Activated T-helper 1 cell treated with anti-CD3 and anti-CD28 coated beads, Interleukin-12 subunit alpha, Interleukin-12 subunit beta, Interleukin-2, Interleukin-4 antibody, amounts not matched to agents 30 ng/mL and 10 ng/mL and 1 ng/mL, durations not matched to agents 14 hours and 24 hours and 36 hours (primary cell): ENCODE measurements around the gene IRF8. TPM values are rescaled to one million over a fixed set of nuclear protein-coding genes. Genes with fewer than 3 reads are reported as not detected.

Source experiments
- DNase-seq: peaks from one replicate; pipeline ENCODE4 v3.0.0; 2021; ENCODE audit warnings: low spot score
- H3K27ac Mint-ChIP-seq: one replicate; pipeline ENCODE4 v1.8.0; 2021; ENCODE audit warnings: mild to moderate bottlenecking, mixed read lengths
- H3K27me3 Mint-ChIP-seq: one replicate; pipeline ENCODE4 v1.8.0; 2022; ENCODE audit warnings: mild to moderate bottlenecking, moderate library complexity, mixed read lengths; ENCODE audit not compliant: insufficient read depth
- H3K36me3 Mint-ChIP-seq: one replicate; pipeline ENCODE4 v1.8.0; 2021; ENCODE audit warnings: low read depth, mixed read lengths
- H3K4me1 Mint-ChIP-seq: one replicate; pipeline ENCODE4 v1.8.0; 2021; ENCODE audit warnings: low read depth, mixed read lengths
- H3K4me3 Mint-ChIP-seq: one replicate; pipeline ENCODE4 v1.8.0; 2021; ENCODE audit warnings: mild to moderate bottlenecking, moderate library complexity, mixed read lengths
- H3K9me3 Mint-ChIP-seq: one replicate; pipeline ENCODE4 v1.8.0; 2021; ENCODE audit warnings: mixed read lengths
- intact Hi-C: fragments of 100-400 bp; cut with micrococcal nuclease; formaldehyde crosslinking; loops from one replicate; pipeline ENCODE4 v1.15.1; 2024
- total RNA-seq: library from RNA; stranded (reverse); gene quantifications from 2 replicates; pipeline ENCODE4 v1.2.3, GENCODE V29; 2022

The IRF8 gene
- total RNA-seq, 1 donor from 2014 or later: 158 TPM

DNA sequence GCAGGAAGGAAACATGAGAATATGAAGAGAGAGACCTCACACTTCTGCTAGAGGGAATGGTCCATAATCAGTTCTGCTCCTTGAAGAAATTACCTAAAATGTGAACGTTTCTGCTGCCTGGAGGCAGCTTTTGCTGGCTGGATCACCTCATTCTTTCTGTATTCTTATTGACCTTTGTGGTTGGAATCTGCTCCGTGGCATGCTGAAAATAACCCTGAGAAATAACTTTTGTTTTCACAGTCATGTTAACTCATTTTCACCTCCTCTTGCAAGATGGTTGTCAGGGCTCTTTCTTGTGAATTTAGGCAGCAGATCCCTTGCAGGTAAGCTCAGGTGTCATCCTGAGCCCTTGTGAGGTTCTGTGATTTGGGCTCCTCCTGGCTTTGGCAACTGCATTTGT, 70.2 kb downstream of the IRF8 start:
- no peak overlapping the region for H3K4me3 Mint-ChIP-seq
- peaks cover 7% of the 10 kb centered on the region for H3K36me3 Mint-ChIP-seq
- peaks cover 5% of the 10 kb centered on the region for H3K27me3 Mint-ChIP-seq
- H3K27ac Mint-ChIP-seq: peak overlapping the region; percentile 18
- intact Hi-C loops: loop anchor here (2.0 kb wide), 2 partner anchors 16 to 32 kb away; no protein-coding TSS in a partner anchor
- H3K4me1 Mint-ChIP-seq: peaks cover 37% of the 10 kb centered on the region
- DNase-seq: no peak
- peaks cover 12% of the 10 kb centered on the region for H3K9me3 Mint-ChIP-seq

DNA sequence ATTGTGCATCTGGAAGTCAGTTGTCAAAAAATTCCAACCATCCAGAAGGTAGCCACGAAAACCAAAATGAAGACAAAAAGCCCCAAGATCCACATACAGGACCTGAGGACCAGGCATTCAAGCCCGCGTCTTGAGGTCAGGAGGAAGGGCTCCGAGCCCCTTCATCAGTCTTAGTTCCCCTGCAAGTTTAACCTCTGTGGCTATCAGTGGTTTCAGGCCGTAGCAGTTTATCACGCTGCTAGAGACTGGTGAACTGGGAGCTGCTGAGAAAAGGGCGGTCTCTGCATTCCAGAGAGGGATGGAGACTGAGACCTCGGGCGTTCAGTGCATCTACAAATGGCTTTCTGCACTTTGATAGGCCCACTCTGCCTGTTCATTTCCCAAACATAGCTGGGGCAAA, 70.6 kb downstream of the IRF8 start:
- Mint-ChIP-seq H3K27ac (peak overlapping the region; percentile 14), H3K4me1 (peaks cover 37% of the 10 kb centered on the region), H3K4me3 (no peak overlapping the region), H3K9me3 (peaks cover 17% of the 10 kb centered on the region), H3K27me3 (peaks cover 5% of the 10 kb centered on the region), H3K36me3 (peaks cover 7% of the 10 kb centered on the region)
- DNase-seq: no peak
- intact Hi-C loops: loop anchor here (2.0 kb wide), 2 partner anchors 17 to 33 kb away; no protein-coding TSS in a partner anchor

DNA sequence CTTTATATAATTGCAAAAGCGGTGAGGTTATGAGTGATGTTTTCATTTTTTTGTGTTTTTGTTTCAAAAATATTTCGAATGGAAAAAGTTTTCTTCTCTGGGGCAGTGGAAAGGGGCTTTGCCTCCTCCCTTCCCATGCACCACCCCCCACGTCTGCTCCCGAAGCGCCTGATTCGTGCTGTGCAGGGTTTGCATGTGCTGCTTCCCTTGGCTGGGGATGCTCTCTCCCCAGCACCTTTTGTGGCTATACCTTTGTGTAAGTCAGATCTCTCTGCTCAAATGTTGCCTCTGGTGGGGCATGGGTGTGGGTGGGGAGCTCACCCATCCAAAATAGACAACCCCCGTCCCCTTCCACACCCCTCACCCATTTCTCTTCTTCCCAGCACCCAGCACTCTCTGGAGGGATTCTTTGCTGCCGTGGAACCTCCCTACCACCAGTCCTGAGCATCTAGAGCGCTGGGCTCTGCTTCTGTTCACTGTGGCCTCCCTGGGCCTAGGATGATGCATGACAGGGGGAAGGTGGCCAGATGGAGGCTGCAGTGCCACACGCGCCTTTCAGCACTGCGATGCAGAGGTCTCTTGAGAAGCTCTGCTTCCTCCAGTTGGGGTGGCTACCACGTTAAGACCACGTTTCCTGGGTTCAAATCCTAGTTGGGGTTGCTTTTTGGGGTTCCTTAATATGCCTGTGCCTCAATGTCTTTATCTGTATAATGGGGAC, 71.2 kb downstream of the IRF8 start:
- Mint-ChIP-seq H3K36me3 (peaks cover 7% of the 10 kb centered on the region), H3K4me3 (no peak overlapping the region), H3K27ac (no peak overlapping the region), H3K4me1 (peaks cover 37% of the 10 kb centered on the region), H3K9me3 (peaks cover 20% of the 10 kb centered on the region), H3K27me3 (peaks cover 5% of the 10 kb centered on the region)
- intact Hi-C loops: no loop called here
- DNase-seq: no peak

DNA sequence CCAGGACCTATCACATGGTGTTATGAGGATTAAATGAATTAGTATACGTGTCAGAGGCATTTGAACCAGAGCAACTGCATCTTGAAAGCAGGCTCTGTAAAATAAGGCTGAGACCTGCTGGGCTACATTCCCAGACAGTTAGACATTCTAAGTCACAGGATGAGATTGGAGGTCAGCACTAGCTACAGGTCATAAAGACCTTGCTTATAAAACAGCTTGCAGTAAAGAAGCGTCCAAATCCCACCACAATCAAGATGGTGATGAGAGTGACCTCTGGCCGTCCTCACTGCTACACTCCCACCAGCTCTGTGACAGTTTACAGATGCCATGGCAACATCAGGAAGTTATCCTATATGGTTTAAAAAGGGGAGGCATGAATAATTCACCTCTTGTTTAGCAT, 71.8 kb downstream of the IRF8 start:
- H3K9me3 Mint-ChIP-seq: peaks cover 20% of the 10 kb centered on the region
- DNase-seq: no peak
- intact Hi-C loops: no loop called here
- peaks cover 8% of the 10 kb centered on the region for H3K27me3 Mint-ChIP-seq
- H3K27ac Mint-ChIP-seq: no peak overlapping the region
- peaks cover 7% of the 10 kb centered on the region for H3K36me3 Mint-ChIP-seq
- H3K4me3 Mint-ChIP-seq: no peak overlapping the region
- peaks cover 37% of the 10 kb centered on the region for H3K4me1 Mint-ChIP-seq

Other genes starting within 250 kb of the IRF8 start
- 87.2 and 91.1 TPM in 2 replicates for gene GINS2, start 210.2 kb upstream of the IRF8 start, total RNA-seq
- 0.17 TPM in 1 of 2 replicates, not detected in the other for gene C16orf74, start 148.1 kb upstream of the IRF8 start, total RNA-seq
- gene EMC8, start 99.6 kb upstream of the IRF8 start, total RNA-seq: 49.5 and 51.1 TPM in 2 replicates
- gene COX4I1, start 99.5 kb upstream of the IRF8 start, total RNA-seq: 544 and 558 TPM in 2 replicates